ENCODE data around the gene CDR2.
A peak's percentile ranks its signal among the peaks of the same experiment; 100 is the strongest.
"Not testable (repeated sequence)": the region's sequence is repeated elsewhere in the genome, so short reads cannot be mapped to it uniquely, and the experiment has no call there.

Gene CDR2

GRCh38 chr16:22301423-22301822, 73.0 kb downstream of the CDR2 start:
- DNase-seq = not testable (repeated sequence)

GRCh38 chr16:22300427-22301071, 73.9 kb downstream of the CDR2 start:
- no peak for DNase-seq

GRCh38 chr16:22299036-22299435, 75.4 kb downstream of the CDR2 start:
- no peak for DNase-seq

- DNase-seq = peak; percentile 87
Measured at GRCh38 chr16:22297871-22298733, 76.3 kb downstream of the CDR2 start.

GRCh38 chr16:22297114-22297870, 77.1 kb downstream of the CDR2 start, which contains the start of gene POLR3E:
Gene POLR3E, plus strand, starts transcription at chr16:22297409. Its CDS starts 5,560 bp downstream, at chr16:22302969.
- DNase-seq = peak; percentile 90

- no peak for DNase-seq
Measured at GRCh38 chr16:22296225-22297113, 78.0 kb downstream of the CDR2 start.
